SIG-M5 treated with dmso at 0.1 percent for 504 hours (cell line): ENCODE results near the gene TMEM221.

Source experiments
- DNase-seq: peaks from one replicate; lab custom pipeline; 2025; ENCODE audit not compliant: unreplicated experiment; lab: John Stamatoyannopoulos, UW

The TMEM221 gene

DNA sequence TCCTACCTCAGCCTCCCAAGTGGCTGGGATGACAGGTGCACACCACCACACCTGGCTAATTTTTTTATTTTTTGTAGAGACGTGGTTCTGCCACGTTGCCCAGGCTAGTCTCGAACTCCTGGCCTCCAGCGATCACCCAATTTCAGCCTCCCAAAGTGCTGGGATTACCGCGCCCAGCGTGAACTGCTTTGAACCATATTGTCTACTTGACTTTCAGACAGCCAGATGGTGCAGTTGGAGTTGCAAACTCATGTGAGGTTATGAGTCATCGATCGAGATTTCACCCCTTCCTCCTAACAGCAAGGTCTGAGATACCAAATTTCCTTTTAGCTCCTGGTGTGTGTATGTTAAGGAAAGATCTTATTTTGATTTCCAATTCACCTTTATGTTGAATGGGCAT, 24.6 kb upstream of the TMEM221 start:
- DNase-seq, result peak; percentile 62

- DNase-seq, result no peak
These were observed 23.1 kb upstream of the TMEM221 start for GRCh38 chr19:17471410-17472125.

- DNase-seq, result peak; percentile 97
These were observed 21.8 kb upstream of the TMEM221 start, which contains the start of gene SLC27A1 for GRCh38 chr19:17470068-17470841. Gene SLC27A1 (plus strand): TSS chr19:17470524. CDS start chr19:17470541, 17 bp downstream.

DNA sequence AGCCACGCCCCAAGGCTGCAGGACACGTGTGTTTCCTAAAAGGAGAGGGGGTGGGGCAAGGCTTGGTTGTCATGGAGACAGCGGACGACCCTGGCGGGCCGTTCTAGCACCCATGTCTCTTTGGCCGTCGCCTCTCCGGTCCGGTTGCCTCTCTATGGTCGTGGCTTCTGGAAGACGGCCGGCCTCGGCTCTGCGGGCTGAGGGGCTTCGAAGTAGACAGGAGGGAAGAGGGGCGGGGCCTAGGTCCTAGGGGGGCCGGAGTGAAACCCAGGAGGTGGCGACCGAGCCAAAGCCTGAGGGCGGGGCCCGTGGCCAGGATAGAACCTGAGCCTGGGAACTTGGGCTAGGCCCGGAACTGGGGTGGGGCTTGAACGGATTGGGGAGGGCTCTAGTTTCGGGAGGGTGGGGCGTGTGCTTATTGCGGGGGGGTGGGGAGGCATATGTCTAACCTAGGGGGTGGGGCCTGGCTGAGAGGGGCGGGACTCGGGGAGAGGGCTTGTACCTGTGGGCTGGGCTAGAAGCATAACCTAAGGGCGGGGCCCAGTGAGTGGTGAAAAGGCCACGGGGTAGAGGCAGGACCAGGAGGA, 21.1 kb upstream of the TMEM221 start:
- DNase-seq, result peak; percentile 90

DNA sequence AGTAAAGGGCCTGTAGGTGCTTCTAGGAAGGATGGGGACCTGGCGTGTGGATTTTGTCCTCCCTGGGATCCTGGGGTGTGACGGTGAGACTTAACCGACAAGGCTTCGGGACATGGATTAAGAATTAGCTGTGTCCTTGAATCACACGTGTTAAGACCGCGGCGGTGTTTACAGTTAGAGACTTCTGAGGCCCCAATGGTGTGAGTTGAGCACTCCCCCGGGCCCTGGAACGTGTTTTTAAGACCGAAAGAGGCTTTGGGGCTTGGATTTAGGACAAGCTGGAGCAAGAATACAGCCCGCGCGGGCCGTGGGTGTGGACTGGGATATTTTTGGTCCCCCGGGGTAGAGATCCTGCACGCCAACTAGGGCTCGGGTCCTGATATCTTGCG, 20.6 kb upstream of the TMEM221 start:
- DNase-seq, result no peak

GRCh38 chr19:17468302-17469091, 20.0 kb upstream of the TMEM221 start:
- no peak for DNase-seq

DNA sequence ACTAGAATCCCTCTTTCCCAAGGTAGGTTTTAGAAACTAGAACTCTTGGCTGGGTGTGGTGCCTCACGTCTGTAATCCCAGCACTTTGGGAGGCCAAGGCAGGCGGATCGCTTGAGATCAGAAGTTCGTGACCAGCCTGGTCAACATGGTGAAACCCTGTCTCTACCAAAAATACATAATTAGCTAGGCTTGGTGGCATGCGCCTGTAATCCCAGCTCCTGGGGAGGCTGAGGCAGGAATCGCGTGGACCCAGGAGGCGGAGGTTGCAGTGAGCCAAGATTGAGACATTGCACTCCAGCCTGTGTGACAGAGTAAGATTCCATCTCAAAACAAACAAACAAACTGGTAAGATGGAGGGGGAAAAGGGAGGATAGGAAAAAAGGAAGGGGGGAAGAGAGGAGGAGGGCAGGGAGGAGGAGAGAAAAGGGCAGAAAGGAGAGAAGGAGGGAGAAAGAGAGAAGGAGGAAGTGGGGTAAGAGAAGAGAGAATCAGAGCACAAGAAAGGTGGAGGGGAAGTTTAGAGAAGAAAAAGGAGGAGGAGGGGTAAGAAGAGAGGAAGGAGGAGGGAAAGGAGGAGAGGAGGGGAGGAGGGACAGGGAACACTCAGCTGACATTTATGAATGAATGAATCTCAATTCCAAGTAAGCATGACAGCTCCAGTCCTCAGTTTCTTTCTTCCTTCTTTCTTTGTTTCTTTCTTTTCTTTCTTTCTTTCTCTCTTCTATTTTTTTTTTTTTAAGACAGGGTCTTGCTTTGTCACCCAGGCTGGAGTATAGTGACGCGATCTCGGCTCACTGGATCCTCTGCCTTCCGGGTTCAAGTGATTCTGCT, 19.2 kb upstream of the TMEM221 start:
- no peak for DNase-seq

DNA sequence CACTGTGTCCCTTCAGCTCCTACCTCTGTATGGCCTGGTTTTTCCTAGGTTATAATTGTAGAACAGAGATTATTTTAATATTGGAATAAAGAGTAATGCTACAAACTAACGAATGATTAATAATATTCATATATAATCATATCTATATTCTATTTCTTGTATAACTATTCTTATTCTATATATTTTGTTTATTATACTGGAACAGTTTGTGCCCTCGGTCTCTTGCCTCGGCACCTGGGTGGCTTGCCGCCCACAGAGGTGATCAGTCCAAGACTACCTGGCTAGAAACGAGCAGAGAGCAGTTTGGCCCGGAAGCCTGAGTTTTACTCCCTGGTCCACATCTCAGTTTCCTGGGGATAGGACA, 18.0 kb upstream of the TMEM221 start:
- no peak for DNase-seq

- DNase-seq, result no peak
These were observed 12.1 kb upstream of the TMEM221 start, which contains the start of gene NXNL1 for GRCh38 chr19:17460372-17461230. Gene NXNL1 (minus strand): TSS chr19:17460926. CDS start chr19:17460869, 57 bp downstream.

DNA sequence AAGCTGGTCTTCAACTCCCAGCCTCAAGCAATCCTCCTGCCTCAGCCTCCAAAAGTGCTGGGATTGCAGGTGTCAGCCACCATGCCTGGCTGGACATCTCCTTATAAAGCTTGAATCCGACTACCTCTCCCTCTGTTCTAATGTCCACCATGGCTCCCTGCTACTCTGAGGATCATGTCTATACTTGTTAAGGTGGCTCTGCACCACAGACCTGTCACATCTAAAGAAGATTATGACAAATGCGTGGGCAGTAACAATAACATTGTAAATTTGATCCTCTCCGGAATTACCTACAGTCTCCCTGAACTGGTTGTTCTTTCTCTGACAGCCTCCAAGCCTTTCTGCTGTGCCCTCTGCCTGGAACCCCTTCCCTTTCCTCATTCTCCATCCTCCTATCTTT, 10.5 kb upstream of the TMEM221 start:
- no peak for DNase-seq

- DNase-seq, result no peak
These were observed 9.1 kb upstream of the TMEM221 start for GRCh38 chr19:17457616-17458015.

- no peak for DNase-seq
These were observed 7.7 kb upstream of the TMEM221 start for GRCh38 chr19:17456127-17456526.

DNA sequence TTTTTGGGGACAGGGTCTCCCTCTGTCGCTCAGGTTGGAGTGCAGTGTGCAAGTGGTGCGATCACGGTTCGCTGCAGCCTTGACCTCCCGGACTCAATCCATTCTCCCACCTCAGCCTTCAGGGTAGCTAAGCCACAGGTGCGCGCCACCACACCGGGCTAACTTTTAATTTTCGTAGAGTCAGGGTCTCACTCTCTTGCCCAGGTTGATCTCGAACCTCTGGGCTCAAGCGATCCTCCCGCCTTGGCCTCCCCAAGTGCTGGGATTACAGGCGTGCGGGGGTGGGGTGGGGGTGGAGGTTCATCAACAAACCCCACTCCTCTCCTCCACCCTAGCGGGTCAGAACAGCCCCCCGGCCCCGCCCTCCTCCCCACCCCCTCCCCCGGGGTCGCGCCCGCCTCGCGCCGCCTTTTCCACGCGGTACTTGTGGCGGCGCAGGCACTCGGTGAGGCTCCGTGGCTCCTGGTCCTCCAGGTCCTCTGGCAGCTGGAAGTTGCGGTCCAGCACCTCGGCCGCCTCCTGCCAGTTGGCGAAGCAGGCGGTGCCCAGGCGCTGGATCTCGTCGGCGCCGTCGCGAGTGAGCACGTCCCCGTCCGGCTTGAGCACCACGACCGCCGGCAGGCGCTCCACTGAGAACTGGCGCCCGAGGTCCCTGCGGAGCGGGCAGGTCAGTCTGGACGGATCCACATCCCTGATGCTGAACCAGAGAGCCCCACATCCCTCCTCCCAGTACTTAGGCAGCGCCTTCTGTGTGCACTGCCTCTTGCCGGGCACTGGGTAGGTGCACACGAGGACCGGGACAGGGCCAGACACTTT, 7.0 kb upstream of the TMEM221 start:
- no peak for DNase-seq

- no peak for DNase-seq
These were observed 6.2 kb upstream of the TMEM221 start for GRCh38 chr19:17454576-17455071.

DNA sequence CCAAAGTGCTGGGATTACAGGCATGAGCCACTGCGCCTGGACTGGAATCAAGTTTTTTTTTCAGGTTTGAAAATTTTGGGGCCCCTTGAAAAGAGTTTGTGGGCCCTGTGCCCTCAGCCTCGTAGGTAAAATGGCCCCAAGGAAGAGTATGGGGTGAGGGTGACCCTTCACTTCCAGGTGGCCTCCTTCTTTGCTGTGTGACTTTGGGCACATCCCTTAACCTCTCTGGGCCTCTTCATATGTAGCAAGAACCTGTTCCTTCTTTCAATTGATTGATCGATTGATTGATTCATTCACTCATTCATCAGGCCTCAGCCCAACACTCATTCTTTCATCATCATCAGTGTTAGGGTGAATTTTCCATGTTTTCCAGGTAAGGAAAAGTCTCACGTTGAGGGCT, 3.4 kb upstream of the TMEM221 start:
- no peak for DNase-seq

DNA sequence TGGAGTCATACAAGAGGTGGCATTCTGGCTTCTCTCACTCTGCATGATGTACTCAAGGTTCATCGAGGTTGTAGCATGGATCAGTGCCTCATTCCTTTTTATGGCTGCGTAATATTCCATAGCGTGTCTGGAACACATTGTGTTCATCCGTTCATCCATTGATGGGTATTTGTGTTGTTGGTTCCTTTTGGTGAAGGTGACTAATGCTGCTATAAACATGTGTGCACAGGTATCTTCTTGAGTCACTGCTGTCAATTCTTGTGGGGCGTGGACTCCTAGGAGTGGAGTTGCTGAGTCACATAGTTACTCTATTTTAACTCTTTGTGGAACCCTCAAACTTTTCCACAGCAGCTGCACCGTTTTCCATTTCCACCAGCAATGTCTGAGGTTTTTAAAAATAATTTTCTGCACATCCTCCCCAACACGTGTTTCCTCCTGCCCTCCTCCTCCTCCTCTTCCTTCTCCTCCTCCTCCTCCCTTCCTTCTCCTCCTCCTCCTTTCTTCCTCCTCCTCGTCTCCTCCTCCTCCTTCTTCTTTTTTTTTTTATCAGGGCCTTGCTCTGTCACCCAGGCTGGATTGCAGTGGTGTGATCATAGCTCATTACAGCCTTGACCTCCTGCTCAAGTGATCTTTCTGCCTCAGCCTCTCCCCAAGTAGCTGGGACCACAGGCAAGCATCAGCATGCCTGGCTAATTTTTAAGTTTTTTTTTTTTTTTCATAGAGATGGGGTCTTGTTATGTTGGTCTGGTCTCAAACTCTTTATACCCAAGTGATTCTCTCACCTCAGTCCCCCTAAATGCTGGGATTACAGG, 2.0 kb upstream of the TMEM221 start:
- peak; percentile 50 for DNase-seq

- no peak for DNase-seq
These were observed 751 bp downstream of the TMEM221 start for GRCh38 chr19:17447704-17448130.
